ENCODE results near the gene ATP6V1B1. TPM values are rescaled to one million over a fixed set of nuclear protein-coding genes. Genes with fewer than 3 reads are reported as not detected.

Gene ATP6V1B1
- total and polyA plus RNA-seq, 2 experiments from 2014 or later = not detected

DNA sequence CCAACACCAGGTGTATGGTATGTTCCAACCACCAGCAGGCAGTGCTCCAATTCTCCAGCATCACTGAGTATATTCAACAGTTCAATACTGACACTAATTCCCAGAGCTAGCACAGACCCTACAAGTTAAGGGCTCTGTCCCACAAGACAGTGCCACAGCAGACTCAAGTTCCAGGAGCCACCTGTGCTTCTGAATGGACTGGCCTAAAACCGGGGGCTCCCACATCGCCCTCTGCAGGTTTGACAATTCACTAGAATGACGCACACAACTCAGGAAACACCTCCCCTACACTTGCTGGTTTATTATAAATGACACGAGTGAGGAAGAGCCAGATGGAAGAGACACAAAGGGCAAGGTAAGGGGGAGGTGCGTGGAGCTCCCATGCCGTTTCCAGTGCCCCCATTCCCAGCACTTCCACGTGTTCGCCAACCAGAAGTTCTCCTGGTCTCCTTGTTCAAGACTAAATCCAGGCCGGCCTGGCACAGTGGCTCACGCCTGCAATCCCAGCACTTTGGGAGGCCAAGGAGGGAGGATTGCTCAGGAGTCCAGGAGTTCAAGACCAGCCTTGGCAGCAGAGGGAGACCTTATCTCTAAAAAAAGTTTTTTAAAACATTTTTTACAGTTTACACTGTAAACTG is 12.2 kb upstream of the ATP6V1B1 start:
- peak; percentile 70 for ATAC-seq

More for the DNA sequence above, 12.2 kb upstream of the ATP6V1B1 start:
- no peak overlapping the region for H3K27ac Mint-ChIP-seq
- TF ChIP-seq, protein P1, sequence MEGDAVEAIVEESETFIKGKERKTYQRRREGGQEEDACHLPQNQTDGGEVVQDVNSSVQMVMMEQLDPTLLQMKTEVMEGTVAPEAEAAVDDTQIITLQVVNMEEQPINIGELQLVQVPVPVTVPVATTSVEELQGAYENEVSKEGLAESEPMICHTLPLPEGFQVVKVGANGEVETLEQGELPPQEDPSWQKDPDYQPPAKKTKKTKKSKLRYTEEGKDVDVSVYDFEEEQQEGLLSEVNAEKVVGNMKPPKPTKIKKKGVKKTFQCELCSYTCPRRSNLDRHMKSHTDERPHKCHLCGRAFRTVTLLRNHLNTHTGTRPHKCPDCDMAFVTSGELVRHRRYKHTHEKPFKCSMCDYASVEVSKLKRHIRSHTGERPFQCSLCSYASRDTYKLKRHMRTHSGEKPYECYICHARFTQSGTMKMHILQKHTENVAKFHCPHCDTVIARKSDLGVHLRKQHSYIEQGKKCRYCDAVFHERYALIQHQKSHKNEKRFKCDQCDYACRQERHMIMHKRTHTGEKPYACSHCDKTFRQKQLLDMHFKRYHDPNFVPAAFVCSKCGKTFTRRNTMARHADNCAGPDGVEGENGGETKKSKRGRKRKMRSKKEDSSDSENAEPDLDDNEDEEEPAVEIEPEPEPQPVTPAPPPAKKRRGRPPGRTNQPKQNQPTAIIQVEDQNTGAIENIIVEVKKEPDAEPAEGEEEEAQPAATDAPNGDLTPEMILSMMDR (conservative IDR thresholded peaks at IDR 0.05; ENCODE audit: low read depth in 2 of 2) = peak; percentile 65 to 71
- TF ChIP-seq, protein P2, sequence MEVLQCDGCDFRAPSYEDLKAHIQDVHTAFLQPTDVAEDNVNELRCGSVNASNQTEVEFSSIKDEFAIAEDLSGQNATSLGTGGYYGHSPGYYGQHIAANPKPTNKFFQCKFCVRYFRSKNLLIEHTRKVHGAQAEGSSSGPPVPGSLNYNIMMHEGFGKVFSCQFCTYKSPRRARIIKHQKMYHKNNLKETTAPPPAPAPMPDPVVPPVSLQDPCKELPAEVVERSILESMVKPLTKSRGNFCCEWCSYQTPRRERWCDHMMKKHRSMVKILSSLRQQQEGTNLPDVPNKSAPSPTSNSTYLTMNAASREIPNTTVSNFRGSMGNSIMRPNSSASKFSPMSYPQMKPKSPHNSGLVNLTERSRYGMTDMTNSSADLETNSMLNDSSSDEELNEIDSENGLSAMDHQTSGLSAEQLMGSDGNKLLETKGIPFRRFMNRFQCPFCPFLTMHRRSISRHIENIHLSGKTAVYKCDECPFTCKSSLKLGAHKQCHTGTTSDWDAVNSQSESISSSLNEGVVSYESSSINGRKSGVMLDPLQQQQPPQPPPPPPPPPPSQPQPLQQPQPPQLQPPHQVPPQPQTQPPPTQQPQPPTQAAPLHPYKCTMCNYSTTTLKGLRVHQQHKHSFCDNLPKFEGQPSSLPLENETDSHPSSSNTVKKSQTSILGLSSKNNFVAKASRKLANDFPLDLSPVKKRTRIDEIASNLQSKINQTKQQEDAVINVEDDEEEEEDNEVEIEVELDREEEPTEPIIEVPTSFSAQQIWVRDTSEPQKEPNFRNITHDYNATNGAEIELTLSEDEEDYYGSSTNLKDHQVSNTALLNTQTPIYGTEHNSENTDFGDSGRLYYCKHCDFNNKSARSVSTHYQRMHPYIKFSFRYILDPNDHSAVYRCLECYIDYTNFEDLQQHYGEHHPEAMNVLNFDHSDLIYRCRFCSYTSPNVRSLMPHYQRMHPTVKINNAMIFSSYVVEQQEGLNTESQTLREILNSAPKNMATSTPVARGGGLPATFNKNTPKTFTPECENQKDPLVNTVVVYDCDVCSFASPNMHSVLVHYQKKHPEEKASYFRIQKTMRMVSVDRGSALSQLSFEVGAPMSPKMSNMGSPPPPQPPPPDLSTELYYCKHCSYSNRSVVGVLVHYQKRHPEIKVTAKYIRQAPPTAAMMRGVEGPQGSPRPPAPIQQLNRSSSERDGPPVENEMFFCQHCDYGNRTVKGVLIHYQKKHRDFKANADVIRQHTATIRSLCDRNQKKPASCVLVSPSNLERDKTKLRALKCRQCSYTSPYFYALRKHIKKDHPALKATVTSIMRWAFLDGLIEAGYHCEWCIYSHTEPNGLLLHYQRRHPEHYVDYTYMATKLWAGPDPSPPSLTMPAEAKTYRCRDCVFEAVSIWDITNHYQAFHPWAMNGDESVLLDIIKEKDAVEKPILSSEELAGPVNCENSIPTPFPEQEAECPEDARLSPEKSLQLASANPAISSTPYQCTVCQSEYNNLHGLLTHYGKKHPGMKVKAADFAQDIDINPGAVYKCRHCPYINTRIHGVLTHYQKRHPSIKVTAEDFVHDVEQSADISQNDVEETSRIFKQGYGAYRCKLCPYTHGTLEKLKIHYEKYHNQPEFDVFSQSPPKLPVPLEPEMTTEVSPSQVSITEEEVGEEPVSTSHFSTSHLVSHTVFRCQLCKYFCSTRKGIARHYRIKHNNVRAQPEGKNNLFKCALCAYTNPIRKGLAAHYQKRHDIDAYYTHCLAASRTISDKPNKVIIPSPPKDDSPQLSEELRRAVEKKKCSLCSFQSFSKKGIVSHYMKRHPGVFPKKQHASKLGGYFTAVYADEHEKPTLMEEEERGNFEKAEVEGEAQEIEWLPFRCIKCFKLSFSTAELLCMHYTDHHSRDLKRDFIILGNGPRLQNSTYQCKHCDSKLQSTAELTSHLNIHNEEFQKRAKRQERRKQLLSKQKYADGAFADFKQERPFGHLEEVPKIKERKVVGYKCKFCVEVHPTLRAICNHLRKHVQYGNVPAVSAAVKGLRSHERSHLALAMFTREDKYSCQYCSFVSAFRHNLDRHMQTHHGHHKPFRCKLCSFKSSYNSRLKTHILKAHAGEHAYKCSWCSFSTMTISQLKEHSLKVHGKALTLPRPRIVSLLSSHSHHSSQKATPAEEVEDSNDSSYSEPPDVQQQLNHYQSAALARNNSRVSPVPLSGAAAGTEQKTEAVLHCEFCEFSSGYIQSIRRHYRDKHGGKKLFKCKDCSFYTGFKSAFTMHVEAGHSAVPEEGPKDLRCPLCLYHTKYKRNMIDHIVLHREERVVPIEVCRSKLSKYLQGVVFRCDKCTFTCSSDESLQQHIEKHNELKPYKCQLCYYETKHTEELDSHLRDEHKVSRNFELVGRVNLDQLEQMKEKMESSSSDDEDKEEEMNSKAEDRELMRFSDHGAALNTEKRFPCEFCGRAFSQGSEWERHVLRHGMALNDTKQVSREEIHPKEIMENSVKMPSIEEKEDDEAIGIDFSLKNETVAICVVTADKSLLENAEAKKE (CRISPR knock-in tag; IDR thresholded peaks at IDR 0.05) = no peak
- TF ChIP-seq ZNF114 (CRISPR knock-in tag; IDR thresholded peaks at IDR 0.05) = no peak
- peaks cover 15% of the 10 kb centered on the region for H3K4me1 Mint-ChIP-seq
- DNase-seq (ENCODE audit: low spot score) = peak; percentile 82
- no peaks in the 10 kb centered on the region for H3F3A ChIP-seq (replicated peaks; ENCODE audit: low read depth)
- H2AFZ ChIP-seq = no peak overlapping the region
- no peaks in the 10 kb centered on the region for H3K79me2 ChIP-seq (replicated peaks; ENCODE audit: insufficient read depth)
- no peak overlapping the region for H3K27ac ChIP-seq (ENCODE audit: low read depth)
- H3K36me3 Mint-ChIP-seq (ENCODE audit: low read depth) = no peaks in the 10 kb centered on the region; the same call in 2 of the 3 replicates
- H3K9me2 ChIP-seq (ENCODE audit: insufficient read depth) = no peaks in the 10 kb centered on the region
- H3K4me3 ChIP-seq = no peak overlapping the region
- H3K4me1 ChIP-seq (ENCODE audit: insufficient read depth) = peaks cover 4% of the 10 kb centered on the region; the same call in 1 of the 2 replicates
- no peaks in the 10 kb centered on the region for H4K20me1 ChIP-seq (replicated peaks; ENCODE audit: insufficient read depth)
- H3K36me3 ChIP-seq (ENCODE audit: insufficient read depth) = no peaks in the 10 kb centered on the region
- 0 out of 2 replicates have a peak, but pooled peaks cover 4% of the 10 kb centered on the region for H3K27me3 ChIP-seq (ENCODE audit: insufficient read depth)
- H3K9me3 Mint-ChIP-seq = no peaks in the 10 kb centered on the region
- no peak overlapping the region for H3K4me3 Mint-ChIP-seq
- peaks cover 14% of the 10 kb centered on the region for H3K27me3 Mint-ChIP-seq (ENCODE audit: insufficient read depth, low read depth, poor library complexity)
- H3K4me2 ChIP-seq = no peak overlapping the region
